Measurements from ENCODE around the gene TIMM50.

- TF ChIP-seq EZH2phosphoT487 (conservative IDR thresholded peaks at IDR 0.05; ENCODE audit: low read length) (no peak), CTCF (IDR thresholded peaks at IDR 0.05; ENCODE audit: insufficient read depth, low read length, poor library complexity, severe bottlenecking) (no peak)
Measured at GRCh38 chr19:39480337-39481228, at the start of gene TIMM50.

All from SU-DHL-6 (cell line).